ENCODE data around the gene VTI1A. TPM values are rescaled to one million over a fixed set of nuclear protein-coding genes. Genes with fewer than 3 reads are reported as not detected.

The VTI1A gene
- total RNA-seq, 4 donors from 2014 or later = 21.5 to 50.6 (median 37.5) TPM

GRCh38 chr10:112765717-112766235, 318.8 kb downstream of the VTI1A start:
- intact Hi-C loops (cut with DNase I; ENCODE audit: low total_unique reads) = no loop called here
- no peak for DNase-seq
- Histone ChIP-seq H3K4me3 (no peak overlapping the region), H3K36me3 (no peaks in the 10 kb centered on the region), H3K9me3 (no peaks in the 10 kb centered on the region), H3K27ac (no peak overlapping the region), H3K4me1 (no peaks in the 10 kb centered on the region), H3K27me3 (no peaks in the 10 kb centered on the region)
- TF ChIP-seq CTCF (IDR thresholded peaks at IDR 0.05) (no peak), POLR2A (IDR thresholded peaks at IDR 0.05) (no peak)

- Histone ChIP-seq H3K9me3 (no peaks in the 10 kb centered on the region), H3K4me1 (no peaks in the 10 kb centered on the region), H3K27ac (no peak overlapping the region), H3K4me3 (no peak overlapping the region), H3K36me3 (no peaks in the 10 kb centered on the region), H3K27me3 (no peaks in the 10 kb centered on the region)
- no peak for DNase-seq
- intact Hi-C loops (cut with DNase I; ENCODE audit: low total_unique reads) = no loop called here
- no peak for TF ChIP-seq POLR2A (IDR thresholded peaks at IDR 0.05)
- no peak for TF ChIP-seq CTCF (IDR thresholded peaks at IDR 0.05)
Observed at GRCh38 chr10:112766636-112767035, 319.6 kb downstream of the VTI1A start.

GRCh38 chr10:112767156-112767555, 320.1 kb downstream of the VTI1A start:
- H3K4me3 ChIP-seq = no peak overlapping the region
- no peaks in the 10 kb centered on the region for H3K36me3 ChIP-seq
- H3K27me3 ChIP-seq = no peaks in the 10 kb centered on the region
- H3K4me1 ChIP-seq = no peaks in the 10 kb centered on the region
- DNase-seq = no peak
- H3K27ac ChIP-seq = no peak overlapping the region
- H3K9me3 ChIP-seq = no peaks in the 10 kb centered on the region
- intact Hi-C loops (cut with DNase I; ENCODE audit: low total_unique reads) = no loop called here
- TF ChIP-seq POLR2A (IDR thresholded peaks at IDR 0.05) = no peak
- no peak for TF ChIP-seq CTCF (IDR thresholded peaks at IDR 0.05)

- Histone ChIP-seq H3K9me3 (no peaks in the 10 kb centered on the region), H3K4me3 (no peak overlapping the region), H3K27me3 (no peaks in the 10 kb centered on the region), H3K27ac (no peak overlapping the region), H3K4me1 (no peaks in the 10 kb centered on the region), H3K36me3 (no peaks in the 10 kb centered on the region)
- intact Hi-C loops (cut with DNase I; ENCODE audit: low total_unique reads) = no loop called here
- no peak for DNase-seq
- TF ChIP-seq CTCF (IDR thresholded peaks at IDR 0.05) (no peak), POLR2A (IDR thresholded peaks at IDR 0.05) (no peak)
Observed at GRCh38 chr10:112768121-112768520, 321.1 kb downstream of the VTI1A start.

- no peak for DNase-seq
- H3K4me3 ChIP-seq = no peak overlapping the region
- H3K9me3 ChIP-seq = no peaks in the 10 kb centered on the region
- TF ChIP-seq CTCF (IDR thresholded peaks at IDR 0.05) = no peak
- no peak for TF ChIP-seq POLR2A (IDR thresholded peaks at IDR 0.05)
- no peaks in the 10 kb centered on the region for H3K36me3 ChIP-seq
- H3K4me1 ChIP-seq = no peaks in the 10 kb centered on the region
- no peak overlapping the region for H3K27ac ChIP-seq
- no peaks in the 10 kb centered on the region for H3K27me3 ChIP-seq
- intact Hi-C loops (cut with DNase I; ENCODE audit: low total_unique reads) = no loop called here
Observed at GRCh38 chr10:112769081-112769480, 322.1 kb downstream of the VTI1A start.

All from uterus (tissue), 4 donors.